PC-9 (cell line): ENCODE measurements around the gene CILP2. TPM values are rescaled to one million over a fixed set of nuclear protein-coding genes. Genes with fewer than 3 reads are reported as not detected.

Experiments
- BruUV-seq: library from RNA; stranded (reverse); fragments of 400-500 nt; replicated peaks from 2 replicates; lab custom pipeline; 2021; lab: Mats Ljungman, UMichigan
- CTCF ChIA-PET: fragments of 300-600 bp; sonication (Branson Sonifier 250); formaldehyde crosslinking; loops from one replicate; lab custom pipeline; 2022; ENCODE audit warnings: antibody characterized with exemption; lab: Charles Lee
- POLR2A ChIA-PET: fragments of 300-600 bp; sonication (Branson Sonifier 250); formaldehyde crosslinking; loops from one replicate; lab custom pipeline; 2022; ENCODE audit warnings: antibody characterized with exemption; ENCODE audit not compliant: unreplicated experiment; lab: Charles Lee
- DNase-seq, 2 experiments: peaks; one replicate each; pipeline versions ENCODE4 v3.0.0 to v3.0.0-alpha.2; 2015 to 2022; ENCODE audit warnings: mixed read lengths in 1 of 2
- H2AFZ ChIP-seq: fragments of 200-600 bp; sonication (generic); 2 replicates; pipeline ENCODE4 v1.8.1; 2017; ENCODE audit warnings: antibody characterized with exemption
- H3F3A ChIP-seq: fragments of 200-600 bp; sonication (generic); 2 replicates; pipeline ENCODE4 v1.8.1; 2017; ENCODE audit warnings: antibody characterized with exemption, mild to moderate bottlenecking, low read depth; ENCODE audit not compliant: insufficient read depth
- H3K27ac ChIP-seq: fragments of 200-600 bp; sonication (generic); 2 replicates; pipeline ENCODE4 v1.6.1; 2016; ENCODE audit warnings: mixed run types
- H3K27me3 ChIP-seq: fragments of 200-600 bp; sonication (generic); 2 replicates; pipeline ENCODE4 v1.6.1; 2016; ENCODE audit warnings: low read depth, mixed run types; ENCODE audit not compliant: insufficient read depth
- H3K36me3 ChIP-seq: fragments of 200-600 bp; sonication (generic); 2 replicates; pipeline ENCODE4 v1.6.1; 2016; ENCODE audit warnings: low read depth, mixed run types
- H3K4me1 ChIP-seq: fragments of 200-600 bp; sonication (generic); replicated peaks from 2 replicates; pipeline ENCODE4 v1.6.1; 2016; ENCODE audit warnings: mixed run types; ENCODE audit not compliant: insufficient read depth
- H3K4me2 ChIP-seq: fragments of 200-600 bp; sonication (generic); 2 replicates; pipeline ENCODE4 v1.6.1; 2017; ENCODE audit warnings: mixed run types
- H3K4me3 ChIP-seq: fragments of 200-600 bp; sonication (generic); 2 replicates; pipeline ENCODE4 v1.6.1; 2016; ENCODE audit warnings: mixed run types
- H3K79me2 ChIP-seq: fragments of 200-600 bp; sonication (generic); 2 replicates; pipeline ENCODE4 v1.6.1; 2017; ENCODE audit warnings: low read depth, mixed run types
- H3K9me2 ChIP-seq: fragments of 200-600 bp; sonication (generic); 2 replicates; pipeline ENCODE4 v1.8.1; 2017; ENCODE audit warnings: mild to moderate bottlenecking; ENCODE audit not compliant: insufficient read depth
- H3K9me3 ChIP-seq: fragments of 200-600 bp; sonication (generic); 2 replicates; pipeline ENCODE4 v1.8.1; 2016; ENCODE audit warnings: low read depth; ENCODE audit not compliant: insufficient read depth
- H4K20me1 ChIP-seq: fragments of 200-600 bp; sonication (generic); 2 replicates; pipeline ENCODE4 v1.8.1; 2017; ENCODE audit not compliant: insufficient read depth
- EZH2 ChIP-seq: fragments of 200-600 bp; sonication (generic); IDR thresholded peaks from 2 replicates; pipeline ENCODE4 v1.8.0; 2017; ENCODE audit warnings: antibody characterized with exemption, low read depth
- intact Hi-C: fragments of 100-400 bp; cut with micrococcal nuclease; formaldehyde crosslinking; loops from one replicate; pipeline ENCODE4 v1.10.0; 2022; ENCODE audit not compliant: unreplicated experiment
- total RNA-seq: library from RNA; stranded (reverse); gene quantifications from 2 replicates; pipeline ENCODE4 v1.2.3, GENCODE V29; 2021
- TF ChIP-seq, protein P1 (sequence below): fragments of 200-600 bp; sonication (generic); conservative IDR thresholded peaks from 2 replicates; pipeline ENCODE4 v1.6.1; 2017; ENCODE audit warnings: mixed run types, antibody characterized with exemption, mild to moderate bottlenecking, moderate library complexity

CILP2 gene
- total RNA-seq, 1 experiment from 2014 or later: 1.1 TPM

DNA sequence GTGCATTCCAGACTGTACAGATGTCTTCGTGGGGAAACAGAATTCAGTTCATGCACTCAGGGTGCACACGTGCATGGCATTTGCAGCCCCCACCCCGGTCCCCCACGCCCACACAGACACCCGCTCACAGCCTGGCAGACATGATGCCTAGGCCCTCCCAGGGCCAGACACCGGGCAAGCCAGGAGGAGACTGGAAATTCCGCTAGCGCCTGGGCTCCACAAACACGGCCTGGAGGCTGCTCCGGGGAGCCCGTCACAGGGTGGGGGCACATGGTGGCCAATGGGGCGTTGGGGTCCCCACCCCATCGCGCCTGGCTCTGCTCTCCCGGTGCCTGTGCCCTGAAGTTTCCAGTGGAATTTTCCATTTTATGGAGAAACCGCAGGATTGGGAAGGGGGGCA, 3.6 kb downstream of the CILP2 start:
- no peaks in the 10 kb centered on the region for H3K27me3 ChIP-seq
- CTCF ChIA-PET: interaction anchor here (0.5 to 0.6 kb wide), 2 partner anchors 10 to 52 kb away, joined by 3 read pairs; no protein-coding TSS in a partner anchor
- POLR2A ChIA-PET: no interaction called here
- H3K9me3 ChIP-seq: no peaks in the 10 kb centered on the region
- BruUV-seq: no TSS peak
- H3K36me3 ChIP-seq: no peaks in the 10 kb centered on the region
- no peak overlapping the region for H2AFZ ChIP-seq
- DNase-seq: no peak
- H3K4me3 ChIP-seq: peak overlapping the region; percentile 58; the same call in 1 of the 2 replicates
- H3K4me2 ChIP-seq: peak overlapping the region; percentile 85; the same call in 1 of the 2 replicates
- no peaks in the 10 kb centered on the region for H4K20me1 ChIP-seq
- TF ChIP-seq, protein P1, sequence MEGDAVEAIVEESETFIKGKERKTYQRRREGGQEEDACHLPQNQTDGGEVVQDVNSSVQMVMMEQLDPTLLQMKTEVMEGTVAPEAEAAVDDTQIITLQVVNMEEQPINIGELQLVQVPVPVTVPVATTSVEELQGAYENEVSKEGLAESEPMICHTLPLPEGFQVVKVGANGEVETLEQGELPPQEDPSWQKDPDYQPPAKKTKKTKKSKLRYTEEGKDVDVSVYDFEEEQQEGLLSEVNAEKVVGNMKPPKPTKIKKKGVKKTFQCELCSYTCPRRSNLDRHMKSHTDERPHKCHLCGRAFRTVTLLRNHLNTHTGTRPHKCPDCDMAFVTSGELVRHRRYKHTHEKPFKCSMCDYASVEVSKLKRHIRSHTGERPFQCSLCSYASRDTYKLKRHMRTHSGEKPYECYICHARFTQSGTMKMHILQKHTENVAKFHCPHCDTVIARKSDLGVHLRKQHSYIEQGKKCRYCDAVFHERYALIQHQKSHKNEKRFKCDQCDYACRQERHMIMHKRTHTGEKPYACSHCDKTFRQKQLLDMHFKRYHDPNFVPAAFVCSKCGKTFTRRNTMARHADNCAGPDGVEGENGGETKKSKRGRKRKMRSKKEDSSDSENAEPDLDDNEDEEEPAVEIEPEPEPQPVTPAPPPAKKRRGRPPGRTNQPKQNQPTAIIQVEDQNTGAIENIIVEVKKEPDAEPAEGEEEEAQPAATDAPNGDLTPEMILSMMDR: no peak
- TF ChIP-seq EZH2: no peak
- intact Hi-C loops: no loop called here
- H3F3A ChIP-seq: peaks cover 23% of the 10 kb centered on the region; the same call in 1 of the 2 replicates
- peaks cover 7% of the 10 kb centered on the region for H3K4me1 ChIP-seq
- no peaks in the 10 kb centered on the region for H3K9me2 ChIP-seq
- no peaks in the 10 kb centered on the region for H3K79me2 ChIP-seq
- H3K27ac ChIP-seq: no peak overlapping the region

DNA sequence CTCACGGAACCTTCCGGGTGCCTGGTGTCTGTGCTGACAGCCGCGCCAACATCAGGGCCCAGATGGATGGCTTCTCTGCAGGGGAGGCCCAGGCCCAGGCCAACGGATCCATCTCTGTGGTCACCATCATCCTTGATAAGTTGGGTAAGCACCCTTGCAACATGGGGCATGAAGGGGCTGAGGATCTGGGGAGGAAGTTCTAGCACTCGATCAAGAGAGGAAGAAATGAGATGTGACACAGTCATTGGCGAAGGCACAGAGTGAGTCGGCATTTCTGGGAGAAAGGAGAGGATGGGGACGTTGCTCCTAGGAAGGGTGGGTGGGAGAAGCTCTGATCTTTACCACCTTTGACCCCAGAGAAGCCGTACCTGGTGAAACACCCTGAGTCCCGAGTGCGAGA, 4.4 kb downstream of the CILP2 start:
- no TSS peak for BruUV-seq
- Histone ChIP-seq H3K27me3 (no peaks in the 10 kb centered on the region), H3K4me1 (peaks cover 11% of the 10 kb centered on the region), H3K27ac (no peak overlapping the region), H3K4me3 (no peak overlapping the region), H3K36me3 (no peaks in the 10 kb centered on the region), H4K20me1 (no peaks in the 10 kb centered on the region), H3K4me2 (no peak overlapping the region), H3K9me2 (no peaks in the 10 kb centered on the region), H3K9me3 (no peaks in the 10 kb centered on the region), H3F3A (peaks cover 18% of the 10 kb centered on the region; the same call in 1 of the 2 replicates), H3K79me2 (no peaks in the 10 kb centered on the region), H2AFZ (no peak overlapping the region)
- ChIA-PET CTCF (no interaction called here), POLR2A (no interaction called here)
- intact Hi-C loops: no loop called here
- TF ChIP-seq, protein P1: no peak
- TF ChIP-seq EZH2: no peak
- no peak for DNase-seq

DNA sequence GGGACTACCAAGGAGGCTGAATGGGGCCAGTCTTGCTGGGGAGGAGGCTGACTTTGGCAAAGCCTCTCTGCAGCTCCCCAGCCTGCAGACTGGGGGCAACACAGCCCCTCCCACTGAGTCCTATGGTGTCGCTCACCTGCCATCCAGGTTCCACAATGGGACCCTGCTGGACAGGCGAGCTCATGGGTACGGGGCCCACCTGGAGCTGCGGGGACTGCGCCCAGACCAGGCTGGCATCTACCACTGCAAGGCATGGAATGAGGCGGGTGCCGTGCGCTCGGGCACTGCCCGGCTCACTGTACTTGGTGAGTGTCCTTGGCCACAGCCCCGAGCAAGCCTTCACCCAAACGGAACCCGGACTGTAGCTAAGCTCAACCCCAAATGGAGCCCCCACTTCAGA, 5.0 kb downstream of the CILP2 start:
- CTCF ChIA-PET: no interaction called here
- intact Hi-C loops: no loop called here
- no TSS peak for BruUV-seq

More for the DNA sequence above, 5.0 kb downstream of the CILP2 start:
- Histone ChIP-seq H3K36me3 (no peaks in the 10 kb centered on the region), H3K4me2 (no peak overlapping the region), H3K79me2 (no peaks in the 10 kb centered on the region), H4K20me1 (no peaks in the 10 kb centered on the region), H2AFZ (no peak overlapping the region), H3K27me3 (no peaks in the 10 kb centered on the region), H3F3A (peaks cover 16% of the 10 kb centered on the region; the same call in 1 of the 2 replicates), H3K4me1 (peaks cover 11% of the 10 kb centered on the region), H3K9me2 (no peaks in the 10 kb centered on the region), H3K9me3 (no peaks in the 10 kb centered on the region), H3K27ac (no peak overlapping the region), H3K4me3 (no peak overlapping the region)
- POLR2A ChIA-PET: no interaction called here
- no peak for DNase-seq
- TF ChIP-seq EZH2: no peak
- TF ChIP-seq, protein P1: no peak
